ENCODE measurements around the gene RAB35.

DNA sequence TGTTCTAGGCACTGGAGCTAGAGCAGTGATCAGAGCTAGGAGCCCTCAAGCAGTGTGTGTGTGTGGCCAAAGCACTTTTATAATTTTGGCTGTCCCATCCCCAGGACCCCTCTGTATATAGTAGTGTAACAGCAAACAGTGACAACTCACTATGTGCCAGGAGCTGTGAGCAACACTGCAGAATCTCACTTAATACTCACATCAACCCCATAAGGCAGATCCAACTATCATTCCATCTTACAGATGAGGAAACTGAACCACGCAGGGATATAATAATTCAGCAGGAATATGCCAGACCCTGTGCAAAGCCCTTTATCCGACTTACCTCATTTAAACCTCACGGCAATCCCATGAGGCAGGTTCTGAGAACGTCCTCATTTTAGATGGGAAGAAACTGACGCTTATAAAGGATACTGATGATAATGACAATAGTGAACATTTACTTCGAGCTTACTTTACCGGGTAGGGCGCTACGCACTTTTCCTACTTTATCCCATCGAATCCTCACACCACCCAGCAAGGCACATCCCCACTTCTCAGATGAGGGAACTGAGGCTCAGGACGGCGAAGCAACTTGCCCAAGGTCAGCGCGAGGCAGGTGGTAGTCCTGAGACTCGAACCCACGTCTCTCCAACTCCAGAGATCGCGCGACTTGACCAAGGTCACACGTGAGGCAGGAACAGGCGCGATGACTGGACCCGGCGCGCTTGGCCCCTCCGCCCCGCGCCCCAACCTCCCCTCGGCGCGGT lies 687 bp downstream of the RAB35 start:
- TF ChIP-seq, protein P1, sequence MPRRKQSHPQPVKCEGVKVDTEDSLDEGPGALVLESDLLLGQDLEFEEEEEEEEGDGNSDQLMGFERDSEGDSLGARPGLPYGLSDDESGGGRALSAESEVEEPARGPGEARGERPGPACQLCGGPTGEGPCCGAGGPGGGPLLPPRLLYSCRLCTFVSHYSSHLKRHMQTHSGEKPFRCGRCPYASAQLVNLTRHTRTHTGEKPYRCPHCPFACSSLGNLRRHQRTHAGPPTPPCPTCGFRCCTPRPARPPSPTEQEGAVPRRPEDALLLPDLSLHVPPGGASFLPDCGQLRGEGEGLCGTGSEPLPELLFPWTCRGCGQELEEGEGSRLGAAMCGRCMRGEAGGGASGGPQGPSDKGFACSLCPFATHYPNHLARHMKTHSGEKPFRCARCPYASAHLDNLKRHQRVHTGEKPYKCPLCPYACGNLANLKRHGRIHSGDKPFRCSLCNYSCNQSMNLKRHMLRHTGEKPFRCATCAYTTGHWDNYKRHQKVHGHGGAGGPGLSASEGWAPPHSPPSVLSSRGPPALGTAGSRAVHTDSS (tag by site-specific recombination; IDR thresholded peaks at IDR 0.05), result no peak
- TF ChIP-seq, protein P2, sequence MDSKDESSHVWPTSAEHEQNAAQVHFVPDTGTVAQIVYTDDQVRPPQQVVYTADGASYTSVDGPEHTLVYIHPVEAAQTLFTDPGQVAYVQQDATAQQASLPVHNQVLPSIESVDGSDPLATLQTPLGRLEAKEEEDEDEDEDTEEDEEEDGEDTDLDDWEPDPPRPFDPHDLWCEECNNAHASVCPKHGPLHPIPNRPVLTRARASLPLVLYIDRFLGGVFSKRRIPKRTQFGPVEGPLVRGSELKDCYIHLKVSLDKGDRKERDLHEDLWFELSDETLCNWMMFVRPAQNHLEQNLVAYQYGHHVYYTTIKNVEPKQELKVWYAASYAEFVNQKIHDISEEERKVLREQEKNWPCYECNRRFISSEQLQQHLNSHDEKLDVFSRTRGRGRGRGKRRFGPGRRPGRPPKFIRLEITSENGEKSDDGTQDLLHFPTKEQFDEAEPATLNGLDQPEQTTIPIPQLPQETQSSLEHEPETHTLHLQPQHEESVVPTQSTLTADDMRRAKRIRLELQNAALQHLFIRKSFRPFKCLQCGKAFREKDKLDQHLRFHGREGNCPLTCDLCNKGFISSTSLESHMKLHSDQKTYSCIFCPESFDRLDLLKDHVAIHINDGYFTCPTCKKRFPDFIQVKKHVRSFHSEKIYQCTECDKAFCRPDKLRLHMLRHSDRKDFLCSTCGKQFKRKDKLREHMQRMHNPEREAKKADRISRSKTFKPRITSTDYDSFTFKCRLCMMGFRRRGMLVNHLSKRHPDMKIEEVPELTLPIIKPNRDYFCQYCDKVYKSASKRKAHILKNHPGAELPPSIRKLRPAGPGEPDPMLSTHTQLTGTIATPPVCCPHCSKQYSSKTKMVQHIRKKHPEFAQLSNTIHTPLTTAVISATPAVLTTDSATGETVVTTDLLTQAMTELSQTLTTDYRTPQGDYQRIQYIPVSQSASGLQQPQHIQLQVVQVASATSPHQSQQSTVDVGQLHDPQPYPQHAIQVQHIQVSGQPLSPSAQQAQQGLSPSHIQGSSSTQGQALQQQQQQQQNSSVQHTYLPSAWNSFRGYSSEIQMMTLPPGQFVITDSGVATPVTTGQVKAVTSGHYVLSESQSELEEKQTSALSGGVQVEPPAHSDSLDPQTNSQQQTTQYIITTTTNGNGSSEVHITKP (tag by site-specific recombination; IDR thresholded peaks at IDR 0.05), result no peak
- no peak for TF ChIP-seq GLI4 (tag by site-specific recombination; IDR thresholded peaks at IDR 0.05)
- TF ChIP-seq, protein P3, sequence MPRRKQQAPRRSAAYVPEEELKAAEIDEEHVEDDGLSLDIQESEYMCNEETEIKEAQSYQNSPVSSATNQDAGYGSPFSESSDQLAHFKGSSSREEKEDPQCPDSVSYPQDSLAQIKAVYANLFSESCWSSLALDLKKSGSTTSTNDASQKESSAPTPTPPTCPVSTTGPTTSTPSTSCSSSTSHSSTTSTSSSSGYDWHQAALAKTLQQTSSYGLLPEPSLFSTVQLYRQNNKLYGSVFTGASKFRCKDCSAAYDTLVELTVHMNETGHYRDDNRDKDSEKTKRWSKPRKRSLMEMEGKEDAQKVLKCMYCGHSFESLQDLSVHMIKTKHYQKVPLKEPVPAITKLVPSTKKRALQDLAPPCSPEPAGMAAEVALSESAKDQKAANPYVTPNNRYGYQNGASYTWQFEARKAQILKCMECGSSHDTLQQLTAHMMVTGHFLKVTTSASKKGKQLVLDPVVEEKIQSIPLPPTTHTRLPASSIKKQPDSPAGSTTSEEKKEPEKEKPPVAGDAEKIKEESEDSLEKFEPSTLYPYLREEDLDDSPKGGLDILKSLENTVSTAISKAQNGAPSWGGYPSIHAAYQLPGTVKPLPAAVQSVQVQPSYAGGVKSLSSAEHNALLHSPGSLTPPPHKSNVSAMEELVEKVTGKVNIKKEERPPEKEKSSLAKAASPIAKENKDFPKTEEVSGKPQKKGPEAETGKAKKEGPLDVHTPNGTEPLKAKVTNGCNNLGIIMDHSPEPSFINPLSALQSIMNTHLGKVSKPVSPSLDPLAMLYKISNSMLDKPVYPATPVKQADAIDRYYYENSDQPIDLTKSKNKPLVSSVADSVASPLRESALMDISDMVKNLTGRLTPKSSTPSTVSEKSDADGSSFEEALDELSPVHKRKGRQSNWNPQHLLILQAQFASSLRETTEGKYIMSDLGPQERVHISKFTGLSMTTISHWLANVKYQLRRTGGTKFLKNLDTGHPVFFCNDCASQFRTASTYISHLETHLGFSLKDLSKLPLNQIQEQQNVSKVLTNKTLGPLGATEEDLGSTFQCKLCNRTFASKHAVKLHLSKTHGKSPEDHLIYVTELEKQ (tag by site-specific recombination; IDR thresholded peaks at IDR 0.05; ENCODE audit: borderline replicate concordance), result no peak
- no peak for TF ChIP-seq BCL11A (tag by site-specific recombination; IDR thresholded peaks at IDR 0.05; ENCODE audit: low read depth)
- no peak for TF ChIP-seq ZSCAN23 (tag by site-specific recombination; IDR thresholded peaks at IDR 0.05)
- no peak for TF ChIP-seq GLIS2 (tag by site-specific recombination; IDR thresholded peaks at IDR 0.05)
- TF ChIP-seq ZNF132 (tag by site-specific recombination; IDR thresholded peaks at IDR 0.05; ENCODE audit: borderline replicate concordance), result no peak
- TF ChIP-seq, protein P4, sequence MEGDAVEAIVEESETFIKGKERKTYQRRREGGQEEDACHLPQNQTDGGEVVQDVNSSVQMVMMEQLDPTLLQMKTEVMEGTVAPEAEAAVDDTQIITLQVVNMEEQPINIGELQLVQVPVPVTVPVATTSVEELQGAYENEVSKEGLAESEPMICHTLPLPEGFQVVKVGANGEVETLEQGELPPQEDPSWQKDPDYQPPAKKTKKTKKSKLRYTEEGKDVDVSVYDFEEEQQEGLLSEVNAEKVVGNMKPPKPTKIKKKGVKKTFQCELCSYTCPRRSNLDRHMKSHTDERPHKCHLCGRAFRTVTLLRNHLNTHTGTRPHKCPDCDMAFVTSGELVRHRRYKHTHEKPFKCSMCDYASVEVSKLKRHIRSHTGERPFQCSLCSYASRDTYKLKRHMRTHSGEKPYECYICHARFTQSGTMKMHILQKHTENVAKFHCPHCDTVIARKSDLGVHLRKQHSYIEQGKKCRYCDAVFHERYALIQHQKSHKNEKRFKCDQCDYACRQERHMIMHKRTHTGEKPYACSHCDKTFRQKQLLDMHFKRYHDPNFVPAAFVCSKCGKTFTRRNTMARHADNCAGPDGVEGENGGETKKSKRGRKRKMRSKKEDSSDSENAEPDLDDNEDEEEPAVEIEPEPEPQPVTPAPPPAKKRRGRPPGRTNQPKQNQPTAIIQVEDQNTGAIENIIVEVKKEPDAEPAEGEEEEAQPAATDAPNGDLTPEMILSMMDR (tag by site-specific recombination; IDR thresholded peaks at IDR 0.05), result no peak

Measured in HEK293 (cell line).